ENCODE results near the gene OVCH2.
"Not testable (repeated sequence)": the region's sequence is repeated elsewhere in the genome, so short reads cannot be mapped to it uniquely, and the experiment has no call there.

The OVCH2 gene

GRCh38 chr11:7706377-7706776 is at the start of gene OVCH2:
TSS of gene OVCH2 (minus strand) at chr11:7706477. CDS start at chr11:7706394, 83 bp downstream.
- no peak for DNase-seq (ENCODE audit: low read depth)

GRCh38 chr11:7749456-7749855 is 43.2 kb upstream of the OVCH2 start:
- no peak for DNase-seq (ENCODE audit: low read depth)

GRCh38 chr11:7734767-7735166 is 28.5 kb upstream of the OVCH2 start:
- DNase-seq (ENCODE audit: low read depth), result not testable (repeated sequence)

- DNase-seq (ENCODE audit: low read depth), result no peak
Measured at GRCh38 chr11:7714786-7715185, 8.5 kb upstream of the OVCH2 start.

GRCh38 chr11:7703740-7704139 is 2.5 kb downstream of the OVCH2 start:
- no peak for DNase-seq (ENCODE audit: low read depth)

- no peak for DNase-seq (ENCODE audit: low read depth)
Measured at GRCh38 chr11:7696424-7696823, 9.9 kb downstream of the OVCH2 start.

GRCh38 chr11:7694235-7694634 is 12.0 kb downstream of the OVCH2 start:
- no peak for DNase-seq (ENCODE audit: low read depth)

GRCh38 chr11:7692426-7692825 is 13.9 kb downstream of the OVCH2 start:
- no peak for DNase-seq (ENCODE audit: low read depth)

GRCh38 chr11:7691759-7692350 is 14.4 kb downstream of the OVCH2 start:
- no peak for DNase-seq (ENCODE audit: low read depth)

- DNase-seq (ENCODE audit: low read depth), result no peak
Measured at GRCh38 chr11:7690648-7691047, 15.6 kb downstream of the OVCH2 start.

- DNase-seq (ENCODE audit: low read depth), result no peak
Measured at GRCh38 chr11:7689239-7689638, 17.0 kb downstream of the OVCH2 start.

- DNase-seq (ENCODE audit: low read depth), result no peak
Measured at GRCh38 chr11:7688238-7688826, 17.9 kb downstream of the OVCH2 start.

- DNase-seq (ENCODE audit: low read depth), result no peak
Measured at GRCh38 chr11:7687386-7687785, 18.9 kb downstream of the OVCH2 start.

GRCh38 chr11:7686761-7687160 is 19.5 kb downstream of the OVCH2 start:
- DNase-seq (ENCODE audit: low read depth), result no peak

- no peak for DNase-seq (ENCODE audit: low read depth)
Measured at GRCh38 chr11:7683571-7683970, 22.7 kb downstream of the OVCH2 start.

GRCh38 chr11:7677796-7678201 is 28.5 kb downstream of the OVCH2 start:
- no peak for DNase-seq (ENCODE audit: low read depth)

- no peak for DNase-seq (ENCODE audit: low read depth)
Measured at GRCh38 chr11:7677071-7677470, 29.2 kb downstream of the OVCH2 start.

- no peak for DNase-seq (ENCODE audit: low read depth)
Measured at GRCh38 chr11:7675631-7676030, 30.6 kb downstream of the OVCH2 start.

- DNase-seq (ENCODE audit: low read depth), result no peak
Measured at GRCh38 chr11:7673724-7674434, 32.4 kb downstream of the OVCH2 start.

GRCh38 chr11:7672960-7673723 is 33.1 kb downstream of the OVCH2 start, which contains the start of gene CYB5R2:
TSS of gene CYB5R2 (minus strand) at chr11:7673500. CDS start at chr11:7672825, 675 bp downstream.
- DNase-seq (ENCODE audit: low read depth), result no peak

- no peak for DNase-seq (ENCODE audit: low read depth)
Measured at GRCh38 chr11:7672276-7672959, 33.9 kb downstream of the OVCH2 start.

Data from stimulated activated CD4-positive, alpha-beta T cell treated with anti-CD3 and anti-CD28 coated beads, Interleukin-2, amount 100 ng/mL, for 4 hours (primary cell).